CD14-positive monocyte (primary cell): ENCODE measurements around the gene RAB11FIP4. TPM values are rescaled to one million over a fixed set of nuclear protein-coding genes. Genes with fewer than 3 reads are reported as not detected.
A peak's percentile ranks its signal among the peaks of the same experiment; 100 is the strongest.

ENCODE experiments used
- DNase-seq, 3 donors: peaks; one replicate each; pipeline ENCODE4 v3.0.0-alpha.2; 2011 to 2022
- H2AFZ ChIP-seq: 2 replicates; pipeline ENCODE4 v1.6.0; 2012; ENCODE audit warnings: mild to moderate bottlenecking, low read depth, low read length, inconsistent platforms; ENCODE audit not compliant: insufficient read depth, poor library complexity, severe bottlenecking
- H3K27ac ChIP-seq, 2 donors: 1 replicate in 1 of 2; 2 replicates in 1 of 2; pipeline ENCODE4 v1.5.1; 2012 to 2013; ENCODE audit warnings: low read length in 2 of 2, control low read depth in 1 of 2, inconsistent platforms in 1 of 2, low read depth in 1 of 2, mild to moderate bottlenecking in 1 of 2
- H3K27me3 ChIP-seq, 2 donors: one replicate each; pipeline versions ENCODE4 v1.6.0 to v1.6.1; 2011 to 2013; ENCODE audit warnings: low read length in 2 of 2; ENCODE audit not compliant: control insufficient read depth in 2 of 2, insufficient read depth in 2 of 2
- H3K36me3 ChIP-seq, 2 donors: replicated peaks in 1 of 2; 1 replicate in 1 of 2; 2 replicates in 1 of 2; pipeline versions ENCODE4 v1.5.1 to v1.6.1; 2012 to 2013; ENCODE audit warnings: low read length in 2 of 2, control low read depth in 1 of 2, inconsistent platforms in 1 of 2, mild to moderate bottlenecking in 1 of 2; ENCODE audit not compliant: insufficient read depth in 2 of 2, control insufficient read depth in 1 of 2
- H3K4me1 ChIP-seq, 2 donors: 1 replicate in 1 of 2; 2 replicates in 1 of 2; pipeline versions ENCODE4 v1.5.1 to v1.6.1; 2012 to 2013; ENCODE audit warnings: low read length in 2 of 2, control low read depth in 1 of 2, inconsistent platforms in 1 of 2, mild to moderate bottlenecking in 1 of 2, moderate library complexity in 1 of 2; ENCODE audit not compliant: insufficient read depth in 2 of 2, control insufficient read depth in 1 of 2
- H3K4me2 ChIP-seq: replicated peaks from 2 replicates; pipeline ENCODE3; 2012; ENCODE audit warnings: low read length, moderate library complexity, mild to moderate bottlenecking; ENCODE audit not compliant: poor library complexity, severe bottlenecking; ENCODE audit errors: extremely low read depth
- H3K4me3 ChIP-seq, 3 experiments: fragments of 200-600 bp in 1 of 3; sonication (generic) in 1 of 3; replicated peaks in 1 of 3; 1 replicate in 2 of 3; 2 replicates in 1 of 3; pipeline ENCODE4 v1.5.1; 2011 to 2013; ENCODE audit warnings: low read length in 3 of 3, mild to moderate bottlenecking in 3 of 3, control low read depth in 2 of 3, low read depth in 2 of 3, inconsistent platforms in 1 of 3, moderate library complexity in 1 of 3
- H3K79me2 ChIP-seq: 2 replicates; pipeline ENCODE4 v1.6.0; 2012; ENCODE audit warnings: mild to moderate bottlenecking, control low read depth, inconsistent platforms, low read length, moderate library complexity; ENCODE audit not compliant: insufficient read depth
- H3K9ac ChIP-seq: 2 replicates; pipeline ENCODE4 v1.6.0; 2017; ENCODE audit warnings: low read length, mild to moderate bottlenecking; ENCODE audit not compliant: insufficient read depth, poor library complexity, severe bottlenecking
- H3K9me3 ChIP-seq, 2 donors: replicated peaks in 1 of 2; 1 replicate in 1 of 2; 2 replicates in 1 of 2; pipeline versions ENCODE4 v1.5.1 to v1.6.1; 2012 to 2013; ENCODE audit warnings: low read length in 2 of 2, control low read depth in 1 of 2; ENCODE audit not compliant: control insufficient read depth in 1 of 2, insufficient read depth in 1 of 2
- H4K20me1 ChIP-seq: 2 replicates; pipeline ENCODE4 v1.6.0; 2012; ENCODE audit warnings: mild to moderate bottlenecking, low read length, control low read depth, moderate library complexity; ENCODE audit not compliant: insufficient read depth
- H3K27ac Mint-ChIP-seq, 7 donors: one replicate each; pipeline ENCODE4 v1.8.0; 2020; ENCODE audit warnings: mild to moderate bottlenecking in 7 of 7, mixed read lengths in 7 of 7, moderate library complexity in 6 of 7, inconsistent platforms in 2 of 7
- H3K27me3 Mint-ChIP-seq, 3 donors: one replicate each; pipeline ENCODE4 v1.8.0; 2021 to 2022; ENCODE audit warnings: low read depth in 3 of 3, mild to moderate bottlenecking in 3 of 3, mixed read lengths in 3 of 3, moderate library complexity in 3 of 3, inconsistent platforms in 1 of 3
- H3K36me3 Mint-ChIP-seq, 2 donors: one replicate each; pipeline ENCODE4 v1.8.0; 2020; ENCODE audit warnings: mixed read lengths in 2 of 2, inconsistent platforms in 1 of 2, mild to moderate bottlenecking in 1 of 2
- H3K4me1 Mint-ChIP-seq: one replicate; pipeline ENCODE4 v1.8.0; 2020; ENCODE audit warnings: mild to moderate bottlenecking, mixed read lengths
- H3K4me3 Mint-ChIP-seq, 2 donors: one replicate each; pipeline ENCODE4 v1.8.0; 2020; ENCODE audit warnings: mild to moderate bottlenecking in 2 of 2, mixed read lengths in 2 of 2, moderate library complexity in 1 of 2
- H3K9me3 Mint-ChIP-seq, 7 donors: one replicate each; pipeline ENCODE4 v1.8.0; 2020 to 2022; ENCODE audit warnings: mixed read lengths in 7 of 7, mild to moderate bottlenecking in 6 of 7, moderate library complexity in 6 of 7, inconsistent platforms in 2 of 7
- CTCF ChIP-seq: fragments of 200-600 bp; IDR thresholded peaks from one replicate; pipeline ENCODE4 v1.8.0; 2022; ENCODE audit warnings: antibody characterized with exemption, mild to moderate bottlenecking
- WGBS: methylation state at CpG from one replicate; pipeline ENCODE4 v1.1.5; 2013; ENCODE audit warnings: missing lambda C conversion rate; ENCODE audit not compliant: insufficient coverage; 5-methylcytosine and 5-hydroxymethylcytosine counted together
- intact Hi-C, 2 donors: fragments of 100-400 bp; cut with micrococcal nuclease; formaldehyde crosslinking; loops; one replicate each; pipeline versions ENCODE4 v1.15.0 to v1.15.1; 2023
- polyA plus RNA-seq, 3 donors: library from polyadenylated mRNA; depleted of rRNA in 1 of 3; unstranded in 2 of 3; stranded (reverse) in 1 of 3; fragments of 300-500 nt in 2 of 3; fragments of >200 nt in 1 of 3; fragmentation: Illumina TruSeq in 2 of 3; gene quantifications; 1 replicate in 2 of 3; 2 replicates in 1 of 3; pipeline ENCODE4 v1.2.3, GENCODE V29; 2012 to 2021

The RAB11FIP4 gene
- polyA plus RNA-seq, 3 donors: 10.4 to 21.9 (median 16.2) TPM

- H3K4me3 ChIP-seq: no peak overlapping the region
- Mint-ChIP-seq H3K9me3 (peaks cover 0 to 16% (median 7%) of the 10 kb centered on the region in 7 donors), H3K27me3 (peaks cover 61 to 70% (median 66%) of the 10 kb centered on the region in 3 donors), H3K4me1 (peaks cover 16% of the 10 kb centered on the region), H3K4me3 (peak overlapping the region; percentile 71 to 80), H3K36me3 (peaks cover 0 to 8% of the 10 kb centered on the region in 2 donors), H3K27ac (no peak overlapping the region)
- no peak overlapping the region for H3K27ac ChIP-seq
- H3K27me3 ChIP-seq: peaks cover 26 to 63% of the 10 kb centered on the region in 2 donors
- no peak for DNase-seq
- no peak for TF ChIP-seq CTCF
- no peaks in the 10 kb centered on the region for H3K9me3 ChIP-seq
- H3K79me2 ChIP-seq: no peaks in the 10 kb centered on the region
- peaks cover 10 to 14% of the 10 kb centered on the region in 2 donors for H3K4me1 ChIP-seq
- no peaks in the 10 kb centered on the region for H4K20me1 ChIP-seq
- no peak overlapping the region for H3K9ac ChIP-seq
- H2AFZ ChIP-seq: no peak overlapping the region
- WGBS: 88% methylated on average over 15 of the region's 17 CpGs
- no peaks in the 10 kb centered on the region for H3K36me3 ChIP-seq
- no peak overlapping the region for H3K4me2 ChIP-seq
- intact Hi-C loops: no loop called here
Observed at GRCh38 chr17:31392856-31393748, 1.6 kb downstream of the RAB11FIP4 start.

- Mint-ChIP-seq H3K36me3 (peaks cover 0 to 8% of the 10 kb centered on the region in 2 donors), H3K27ac (no peak overlapping the region), H3K4me1 (peaks cover 16% of the 10 kb centered on the region), H3K9me3 (peaks cover 0 to 16% (median 7%) of the 10 kb centered on the region in 7 donors), H3K4me3 (peak overlapping the region in 1 of 2 donors; percentile 80), H3K27me3 (peaks cover 55 to 65% (median 61%) of the 10 kb centered on the region in 3 donors)
- no peak for DNase-seq
- 91% methylated on average over 5 of the region's 7 CpGs for WGBS
- Histone ChIP-seq H3K27me3 (peaks cover 26 to 56% of the 10 kb centered on the region in 2 donors), H3K9ac (no peak overlapping the region), H3K36me3 (no peaks in the 10 kb centered on the region), H3K9me3 (no peaks in the 10 kb centered on the region), H3K79me2 (no peaks in the 10 kb centered on the region), H4K20me1 (no peaks in the 10 kb centered on the region), H3K27ac (no peak overlapping the region), H3K4me2 (no peak overlapping the region), H3K4me1 (peaks cover 10 to 14% of the 10 kb centered on the region in 2 donors), H2AFZ (no peak overlapping the region), H3K4me3 (no peak overlapping the region)
- no peak for TF ChIP-seq CTCF
- intact Hi-C loops: no loop called here
Observed at GRCh38 chr17:31393749-31394146, 2.3 kb downstream of the RAB11FIP4 start.
